ENCODE measurements around the gene NDUFA6.

NDUFA6 gene

DNA sequence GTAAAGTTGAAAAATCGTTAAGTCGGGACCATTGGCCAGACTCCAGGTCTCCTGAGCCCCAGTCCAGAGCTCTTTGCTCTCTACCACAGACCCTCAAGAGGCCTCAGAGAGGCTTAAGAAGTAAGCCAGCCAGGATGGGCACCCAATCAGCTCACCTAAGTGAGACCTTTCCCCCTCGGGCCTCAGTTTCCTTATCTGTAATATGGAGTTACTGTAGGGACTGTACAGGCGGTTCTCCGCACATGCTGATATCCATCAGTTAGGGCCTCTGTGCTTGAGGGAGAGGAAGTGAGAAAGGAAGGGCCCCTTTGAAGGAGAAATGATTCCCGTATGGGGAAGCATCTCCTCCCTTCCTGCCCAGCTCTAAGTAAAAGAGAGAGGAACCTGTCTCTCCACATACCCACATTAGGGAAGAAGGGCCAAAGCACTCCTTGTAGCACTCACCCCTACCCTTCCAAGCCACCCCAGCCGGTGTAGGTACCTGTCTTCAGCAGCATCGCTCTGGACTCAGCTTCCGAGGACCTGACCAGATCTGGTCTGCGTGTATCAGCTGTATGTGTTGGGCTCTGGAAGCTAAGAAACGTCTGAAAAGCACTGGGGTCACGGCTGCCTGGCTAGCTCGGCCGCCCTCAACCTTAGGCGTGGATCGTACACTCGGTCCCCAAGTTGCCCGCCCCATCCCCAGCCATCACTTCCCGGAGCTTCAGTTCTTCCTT, 20.6 kb downstream of the NDUFA6 start:
- DNase-seq, result no peak

DNA sequence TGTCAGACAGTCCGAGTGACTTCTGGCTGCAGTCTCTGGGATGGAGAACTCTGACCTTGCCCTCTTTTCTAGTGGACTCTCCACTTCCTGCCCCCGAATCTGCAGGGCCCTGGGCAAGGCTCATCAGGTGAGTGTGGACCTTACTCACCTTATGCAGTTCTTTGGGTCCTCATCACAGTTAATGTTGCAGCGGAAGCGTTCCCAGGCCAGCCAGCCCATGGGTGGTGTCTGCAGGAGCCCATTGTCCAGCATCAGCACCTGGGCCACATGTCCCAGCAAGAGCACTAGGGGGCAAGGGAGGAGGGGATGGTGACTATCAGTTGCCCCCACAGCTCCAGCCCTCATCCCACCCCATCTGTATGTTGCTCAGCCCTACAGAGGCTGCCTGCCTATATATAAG, 22.3 kb downstream of the NDUFA6 start:
- DNase-seq, result no peak

DNA sequence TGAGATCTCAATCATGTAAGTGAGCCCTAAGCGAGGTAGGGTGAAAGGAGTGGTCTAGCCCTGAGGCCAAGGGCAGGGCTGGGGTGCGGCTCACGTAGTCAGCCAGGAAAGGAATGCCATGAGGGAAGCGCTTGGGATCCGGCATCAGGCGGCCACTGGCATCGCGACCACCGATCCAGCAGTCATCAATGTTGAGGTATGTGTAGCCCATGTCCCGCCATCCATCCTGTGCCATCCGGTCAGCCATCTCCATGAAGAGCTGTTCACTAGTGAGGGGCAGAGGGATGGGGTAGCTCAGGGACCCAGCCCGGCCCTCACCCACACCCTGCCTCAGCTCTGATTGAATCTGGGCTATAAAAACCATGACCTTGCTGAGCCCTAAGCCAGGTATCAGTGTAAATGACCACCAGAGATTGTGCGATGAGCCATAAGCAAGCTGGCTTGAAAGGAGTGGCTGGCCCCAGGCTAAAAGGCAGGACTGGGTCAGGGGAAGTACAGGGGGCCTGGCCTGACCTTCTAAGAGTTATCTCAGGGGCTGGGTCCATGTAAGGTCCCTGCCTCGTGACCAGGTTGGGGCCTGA, 22.8 kb downstream of the NDUFA6 start:
- DNase-seq, result no peak

DNA sequence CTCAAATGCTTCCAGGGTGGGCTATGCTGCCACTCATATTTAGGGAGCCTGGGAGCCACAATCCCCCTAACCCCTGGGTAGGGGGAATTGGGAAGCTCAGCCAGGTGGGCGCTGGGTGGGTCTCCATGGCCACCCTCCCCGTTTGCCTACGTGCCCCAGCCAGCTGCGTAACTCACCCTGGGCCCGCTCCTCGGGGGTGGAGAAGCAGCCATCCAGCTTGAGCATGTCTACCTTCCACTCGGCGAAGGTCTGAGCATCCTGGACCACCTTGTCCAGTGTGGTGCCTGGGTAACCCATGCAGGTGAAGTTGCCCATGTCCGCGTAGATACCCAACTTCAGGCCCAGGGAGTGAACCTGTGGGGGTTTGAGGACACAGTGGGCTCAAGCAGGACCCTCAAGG, 23.6 kb downstream of the NDUFA6 start:
- no peak for DNase-seq

DNA sequence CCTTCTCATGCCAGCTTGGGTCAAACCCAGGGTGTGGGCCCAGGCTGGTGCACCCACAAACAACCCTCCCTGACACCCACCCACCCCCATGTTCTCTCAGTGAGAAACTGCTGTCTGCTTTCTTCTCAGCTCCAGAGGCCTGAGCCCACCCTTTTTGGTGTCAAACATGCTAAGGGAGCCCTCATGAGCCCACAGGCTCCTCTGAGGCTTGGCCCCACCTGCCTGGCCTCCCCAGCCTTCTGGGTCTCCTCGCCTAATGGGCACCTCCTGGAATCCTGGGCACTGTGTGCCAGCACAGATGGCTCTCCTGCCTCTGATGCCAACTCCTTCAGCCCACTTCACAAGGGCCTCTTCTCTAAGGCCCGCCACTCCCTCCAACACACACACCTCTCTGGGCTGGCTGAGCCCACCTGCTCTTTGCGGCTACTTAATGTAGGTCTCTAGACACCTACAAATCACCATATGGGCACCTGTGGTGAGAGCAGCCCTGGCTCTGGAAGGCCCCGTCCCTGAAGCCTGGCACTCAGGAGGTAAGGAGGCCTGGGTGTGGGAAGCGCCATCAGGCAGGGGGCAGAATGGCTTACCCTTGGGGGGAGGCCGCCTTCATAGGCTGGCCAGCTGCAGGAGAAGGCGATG, 24.3 kb downstream of the NDUFA6 start:
- DNase-seq, result no peak

DNA sequence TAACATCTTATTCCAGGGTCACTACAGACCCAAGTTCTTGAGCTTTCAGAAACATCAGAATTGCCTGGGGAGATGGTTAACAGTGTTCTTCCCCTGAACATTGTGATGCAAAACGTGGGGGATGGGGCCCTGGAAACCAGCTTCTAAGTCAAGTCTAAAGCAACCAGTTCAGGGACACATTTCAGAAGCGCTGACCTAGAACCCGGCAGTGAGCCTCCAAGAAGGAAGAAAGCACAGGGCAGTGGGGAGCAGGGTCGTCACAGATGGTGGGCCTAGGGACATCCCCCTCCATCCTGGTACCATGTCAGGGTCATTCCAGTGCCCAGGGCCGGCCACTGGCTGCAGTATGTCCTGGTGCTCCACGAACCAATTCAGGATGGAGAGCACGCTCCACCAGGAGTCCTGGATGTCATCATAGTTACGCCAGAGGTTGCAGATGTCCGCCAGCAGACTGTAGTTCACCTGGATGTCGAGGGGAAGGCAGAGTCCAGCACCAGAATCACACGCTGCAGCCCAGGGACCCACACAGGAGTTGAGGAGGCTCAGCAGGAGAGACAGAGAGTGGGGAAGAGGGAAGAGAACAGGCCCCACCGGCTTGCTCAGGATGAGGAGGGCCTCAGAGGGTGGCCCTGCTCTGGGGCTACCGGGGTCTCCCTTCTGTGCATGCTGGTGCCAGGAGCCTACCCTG, 25.0 kb downstream of the NDUFA6 start:
- DNase-seq, result no peak

DNA sequence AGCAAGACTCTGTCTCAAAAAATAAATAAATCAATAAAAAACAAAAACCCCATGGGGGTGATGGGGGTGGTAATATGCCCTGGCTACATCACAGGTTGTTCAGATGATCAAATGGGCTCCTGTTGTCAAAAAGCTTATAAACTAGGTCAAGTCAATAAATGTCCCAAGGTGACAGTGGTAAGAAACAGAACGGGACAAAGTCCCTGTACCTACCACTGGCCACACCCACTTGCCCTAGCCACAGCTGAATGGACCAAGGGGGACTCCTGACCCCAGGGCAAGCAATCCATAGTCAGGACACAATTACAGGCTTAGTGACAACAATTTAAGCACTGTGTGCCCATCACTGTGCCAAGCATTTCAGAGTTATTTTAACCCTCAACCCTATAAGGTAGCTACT, 25.9 kb downstream of the NDUFA6 start:
- no peak for DNase-seq

DNA sequence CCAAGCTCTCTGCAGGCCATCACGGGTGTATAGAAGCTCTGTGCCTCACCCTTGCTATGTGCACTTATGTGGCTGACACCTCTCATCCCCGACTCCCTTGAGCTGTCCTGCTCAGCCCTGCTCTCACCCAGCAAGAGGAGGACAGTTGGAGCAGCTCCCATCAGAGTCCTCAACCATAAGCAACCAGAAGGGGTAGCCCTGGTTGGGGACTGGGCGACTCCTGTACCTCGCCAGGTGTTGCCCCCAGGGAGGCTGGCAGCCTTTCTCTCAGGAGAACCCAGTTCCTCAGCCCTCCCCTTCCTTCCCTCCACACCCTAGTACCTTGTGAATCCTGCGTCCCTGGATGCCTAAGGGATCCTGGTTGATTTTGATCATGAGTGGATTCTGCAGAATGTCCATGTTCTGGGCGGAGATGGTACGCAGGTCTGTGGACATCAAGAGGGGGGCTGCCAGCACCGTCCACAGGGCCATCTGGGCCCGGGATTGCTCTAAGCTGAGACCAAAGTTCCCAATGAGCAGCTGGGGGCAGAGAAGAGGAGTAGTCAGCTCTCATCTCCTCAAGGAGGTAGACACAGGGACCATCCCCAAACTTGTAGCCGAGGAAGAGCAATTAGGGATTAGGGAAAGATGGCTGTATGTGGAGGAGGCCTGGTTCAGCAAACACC, 27.9 kb downstream of the NDUFA6 start:
- DNase-seq, result no peak

DNA sequence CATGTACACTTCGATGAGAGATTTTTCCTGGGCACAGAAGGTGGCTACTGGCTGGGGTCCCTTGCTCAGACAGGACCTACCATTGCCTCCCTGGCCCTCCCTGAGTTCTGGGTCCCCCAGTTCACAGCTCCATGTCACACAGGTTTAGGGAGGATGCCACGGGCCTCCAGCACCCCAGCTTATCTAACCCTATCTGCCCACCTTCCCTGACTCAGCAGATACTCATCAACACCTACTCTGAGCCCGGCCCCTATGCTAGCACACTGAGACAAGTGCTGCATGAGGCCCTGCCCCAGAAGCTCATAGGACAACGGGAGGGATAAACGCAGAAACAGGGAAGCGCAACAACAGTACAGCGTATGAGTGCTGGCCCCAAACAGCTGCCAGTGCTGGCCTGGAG, 29.5 kb downstream of the NDUFA6 start:
- no peak for DNase-seq

DNA sequence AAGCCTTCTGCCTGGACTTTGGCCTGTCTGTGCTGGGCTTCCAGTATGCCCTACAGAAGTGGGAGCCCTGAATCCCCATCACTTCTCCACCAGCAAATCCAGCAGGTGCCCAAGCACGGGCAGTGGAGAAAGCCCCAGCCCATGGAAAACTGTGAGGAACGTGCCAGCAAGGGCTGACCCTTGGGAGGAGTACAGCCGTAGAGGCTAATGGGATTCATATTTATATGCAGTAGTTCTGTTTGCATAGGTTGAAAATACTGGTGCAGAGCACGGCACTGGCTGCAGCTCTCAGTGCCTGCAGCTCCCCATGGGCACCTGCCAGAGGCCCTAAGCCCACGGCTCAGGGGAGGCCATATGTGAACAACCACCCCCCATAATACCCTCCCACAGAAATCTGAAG, 30.1 kb downstream of the NDUFA6 start:
- no peak for DNase-seq

DNA sequence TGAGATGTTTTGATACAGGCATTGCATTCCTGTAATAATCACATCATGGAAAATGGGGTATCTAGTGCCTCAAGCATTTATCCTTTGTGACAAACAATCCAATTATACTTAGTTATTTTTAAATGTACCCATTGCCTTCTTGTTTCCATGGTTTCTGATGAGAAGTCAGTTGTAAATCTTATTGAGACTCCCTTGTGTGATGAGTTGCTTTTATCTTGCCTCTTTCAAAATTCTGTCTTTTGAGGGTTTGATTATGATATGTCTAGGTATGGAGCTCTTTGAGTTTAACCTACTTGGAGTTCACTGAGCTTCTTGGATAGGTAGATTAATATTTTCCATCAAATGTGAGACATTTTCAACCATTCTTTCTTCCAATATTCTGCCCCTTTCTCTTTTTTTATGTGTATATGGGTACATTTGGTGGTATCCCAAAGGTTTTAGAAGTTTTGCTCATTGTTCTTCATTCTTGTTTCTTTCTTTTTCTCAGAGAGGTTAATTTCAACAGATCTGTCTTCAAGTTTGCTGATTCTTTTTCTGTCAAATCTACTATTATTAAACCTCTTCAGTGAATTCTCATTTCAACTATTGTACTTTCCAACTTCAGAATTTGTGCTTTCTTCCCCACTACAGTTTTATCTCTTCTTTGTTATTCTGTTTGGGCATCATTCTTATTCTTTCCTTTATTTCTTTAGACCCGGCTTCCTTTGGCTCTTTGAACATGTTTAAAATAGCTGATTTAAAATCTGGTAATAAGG, 33.6 kb downstream of the NDUFA6 start:
- no peak for DNase-seq

DNA sequence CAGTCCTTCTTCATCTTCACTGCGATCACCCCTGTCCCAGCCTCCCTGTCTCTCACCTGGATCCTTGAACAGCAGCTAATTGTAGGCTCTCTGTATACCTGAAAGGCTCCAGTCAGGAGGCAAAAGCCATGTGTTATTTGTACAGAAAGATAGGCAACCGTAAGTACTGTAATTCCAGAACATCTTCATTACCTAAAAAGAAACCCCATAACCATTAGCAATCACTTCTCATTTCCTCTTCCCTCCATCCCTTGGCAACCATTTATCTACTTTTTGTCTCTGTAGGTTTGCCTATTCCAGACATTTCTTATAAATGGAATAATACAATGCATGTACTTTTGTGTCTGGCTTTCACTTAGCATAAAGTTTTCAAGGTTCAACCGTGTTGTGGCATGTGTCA, 37.8 kb downstream of the NDUFA6 start:
- DNase-seq, result no peak

DNA sequence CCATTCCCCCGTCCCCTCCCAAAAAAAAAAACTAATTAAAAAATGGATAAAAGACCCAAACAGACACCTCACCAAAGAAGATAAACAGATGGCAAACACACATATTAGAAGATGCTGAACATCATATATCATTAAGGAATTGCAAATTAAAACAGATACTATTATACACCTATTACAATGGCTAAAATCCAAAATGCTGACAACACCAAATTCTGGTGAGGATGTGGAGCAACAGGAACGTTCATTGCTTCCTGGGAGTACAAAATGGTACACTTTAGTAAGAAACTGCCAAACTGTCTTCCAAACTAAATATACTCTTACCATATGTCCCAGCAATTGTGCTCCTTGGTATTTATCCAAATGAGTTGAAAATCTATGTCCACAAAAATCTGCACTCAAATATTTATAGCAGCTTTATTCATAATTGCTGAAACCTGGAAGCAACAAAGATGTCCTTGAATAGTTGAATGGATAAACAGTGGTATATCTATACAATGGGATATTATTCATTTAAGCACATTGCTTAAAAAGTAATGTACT, 39.9 kb downstream of the NDUFA6 start:
- DNase-seq, result no peak

DNA sequence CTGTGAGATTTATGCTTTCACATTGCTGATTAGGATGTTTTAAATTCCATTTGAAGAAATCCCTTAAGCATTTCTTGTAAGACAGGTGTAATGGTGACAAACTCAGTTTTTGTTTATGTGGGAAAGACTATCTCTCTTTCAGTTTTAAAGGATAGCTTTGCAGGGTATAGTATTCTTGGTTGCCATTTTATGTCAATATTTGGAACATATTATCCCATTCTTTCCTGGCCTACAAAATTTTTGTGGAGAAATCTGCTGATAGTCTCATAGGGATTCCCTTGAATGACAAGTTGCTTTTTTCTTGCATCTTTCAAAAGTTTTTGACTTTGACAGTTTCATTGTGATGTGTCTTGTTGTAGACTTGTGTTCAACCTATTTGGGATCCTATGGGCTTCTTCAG, 48.8 kb downstream of the NDUFA6 start:
- no peak for DNase-seq

DNA sequence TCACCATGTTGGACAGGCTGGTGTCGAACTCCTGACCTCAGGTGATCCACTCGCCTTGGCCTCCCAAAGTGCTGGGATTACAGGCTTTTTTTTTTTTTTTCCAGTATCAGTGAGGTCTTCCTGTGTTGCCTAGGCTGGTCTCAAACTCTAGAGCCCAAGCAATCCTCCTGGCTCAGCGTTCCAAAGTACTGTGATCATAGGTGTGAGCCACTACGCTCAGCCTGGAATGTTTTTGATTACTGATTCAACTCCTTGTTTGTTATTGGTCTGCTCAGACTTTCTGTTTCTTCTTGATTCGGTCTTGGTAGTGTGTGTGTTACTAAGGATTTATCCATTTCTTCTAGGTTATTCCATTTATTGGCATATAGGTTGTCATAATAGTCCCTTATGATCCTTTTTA, 51.3 kb downstream of the NDUFA6 start:
- no peak for DNase-seq

All from NCI-H1105 treated with DMSO at 0.1 percent for 48 hours (cell line).